Osteoblast (primary cell): Measurements from ENCODE around the gene GLP1R. TPM values are rescaled to one million over a fixed set of nuclear protein-coding genes. Genes with fewer than 3 reads are reported as not detected.

Experiments
- DNase-seq: peaks from one replicate; pipeline ENCODE4 v3.0.0; 2011; ENCODE audit warnings: low spot score, mixed read lengths; ENCODE audit not compliant: insufficient read length; ENCODE audit errors: missing footprints
- H2AFZ ChIP-seq: 2 replicates; pipeline ENCODE4 v1.6.0; 2011; ENCODE audit warnings: mild to moderate bottlenecking, low read length
- H3K27ac ChIP-seq: 2 replicates; pipeline ENCODE4 v1.5.1; 2011; ENCODE audit warnings: mild to moderate bottlenecking, low read depth, low read length, moderate library complexity
- H3K27me3 ChIP-seq: 2 replicates; pipeline ENCODE4 v1.6.0; 2012; ENCODE audit warnings: mild to moderate bottlenecking, control low read depth, inconsistent platforms, low read length, moderate library complexity; ENCODE audit not compliant: insufficient read depth
- H3K36me3 ChIP-seq: 2 replicates; pipeline ENCODE4 v1.5.1; 2011; ENCODE audit warnings: mild to moderate bottlenecking, low read length, control low read depth, moderate library complexity; ENCODE audit not compliant: insufficient read depth
- H3K4me1 ChIP-seq: 2 replicates; pipeline ENCODE4 v1.5.1; 2011; ENCODE audit warnings: mild to moderate bottlenecking, low read length, control low read depth, moderate library complexity; ENCODE audit not compliant: insufficient read depth
- H3K4me2 ChIP-seq: 2 replicates; pipeline ENCODE4 v1.6.0; 2011; ENCODE audit warnings: mild to moderate bottlenecking, low read length; ENCODE audit not compliant: insufficient read depth
- H3K4me3 ChIP-seq: fragments of 200-600 bp; sonication (generic); 3 replicates; pipeline ENCODE4 v1.5.1; 2012; ENCODE audit warnings: mild to moderate bottlenecking, low read length, inconsistent platforms; ENCODE audit not compliant: insufficient read depth
- H3K79me2 ChIP-seq: 2 replicates; pipeline ENCODE4 v1.6.0; 2012; ENCODE audit warnings: mild to moderate bottlenecking, low read length, control low read depth, inconsistent platforms; ENCODE audit not compliant: insufficient read depth
- H3K9me3 ChIP-seq: 2 replicates; pipeline ENCODE4 v1.5.1; 2011; ENCODE audit warnings: low read depth, low read length, control low read depth
- H4K20me1 ChIP-seq: 2 replicates; pipeline ENCODE4 v1.6.0; 2012; ENCODE audit warnings: mild to moderate bottlenecking, low read length, control low read depth; ENCODE audit not compliant: insufficient read depth
- CTCF ChIP-seq: IDR thresholded peaks from 2 replicates; pipeline ENCODE4 v1.5.1; 2011; ENCODE audit warnings: mild to moderate bottlenecking, low read depth, low read length, moderate library complexity; ENCODE audit errors: extremely low read depth
- total RNA-seq: library from RNA; depleted of rRNA; stranded (reverse); fragments of >200 nt; gene quantifications from 2 replicates; pipeline ENCODE4 v1.2.3, GENCODE V29; 2012

GLP1R gene
- total RNA-seq = not detected in 2 replicates

- H3K27ac ChIP-seq = no peak within 1 kb of the TSS
- no peak for TF ChIP-seq CTCF
- DNase-seq = no peak
- H2AFZ ChIP-seq = no peak within 1 kb of the TSS
- H3K27me3 ChIP-seq = peaks cover 17% of the 10 kb centered on the region
- H3K4me3 ChIP-seq = no peak within 1 kb of the TSS
- H3K4me2 ChIP-seq = no peak within 1 kb of the TSS
- no peaks in the 10 kb centered on the region for H4K20me1 ChIP-seq
- H3K9me3 ChIP-seq = no peaks in the 10 kb centered on the region
- H3K4me1 ChIP-seq = no peaks in the 10 kb centered on the region
- H3K79me2 ChIP-seq = no peaks in the 10 kb centered on the region
- H3K36me3 ChIP-seq = no peaks in the 10 kb centered on the region
Observed at GRCh38 chr6:39048481-39049399, at the start of gene GLP1R. Gene GLP1R, plus strand, starts transcription at chr6:39048781. Its CDS starts 60 bp downstream, at chr6:39048841.

- no peaks in the 10 kb centered on the region for H3K27me3 ChIP-seq
- H2AFZ ChIP-seq = no peak overlapping the region
- H4K20me1 ChIP-seq = no peaks in the 10 kb centered on the region
- H3K4me1 ChIP-seq = no peaks in the 10 kb centered on the region
- TF ChIP-seq CTCF = peak; percentile 21
- no peaks in the 10 kb centered on the region for H3K79me2 ChIP-seq
- H3K4me2 ChIP-seq = no peak overlapping the region
- DNase-seq = no peak
- no peak overlapping the region for H3K4me3 ChIP-seq
- no peaks in the 10 kb centered on the region for H3K36me3 ChIP-seq
- no peak overlapping the region for H3K27ac ChIP-seq
- no peaks in the 10 kb centered on the region for H3K9me3 ChIP-seq
Observed at GRCh38 chr6:39003072-39003471, 45.5 kb upstream of the GLP1R start.

GRCh38 chr6:39003492-39003891 lies 45.1 kb upstream of the GLP1R start:
- TF ChIP-seq CTCF = no peak
- Histone ChIP-seq H3K4me3 (no peak overlapping the region), H3K9me3 (no peaks in the 10 kb centered on the region), H2AFZ (no peak overlapping the region), H3K27me3 (no peaks in the 10 kb centered on the region), H3K27ac (no peak overlapping the region), H3K4me2 (no peak overlapping the region), H3K36me3 (no peaks in the 10 kb centered on the region), H3K4me1 (no peaks in the 10 kb centered on the region), H4K20me1 (no peaks in the 10 kb centered on the region), H3K79me2 (no peaks in the 10 kb centered on the region)
- DNase-seq = no peak

GRCh38 chr6:39004801-39005200 lies 43.8 kb upstream of the GLP1R start:
- DNase-seq = no peak
- Histone ChIP-seq H3K4me3 (no peak overlapping the region), H3K79me2 (no peaks in the 10 kb centered on the region), H3K36me3 (no peaks in the 10 kb centered on the region), H4K20me1 (no peaks in the 10 kb centered on the region), H3K27ac (no peak overlapping the region), H3K4me1 (no peaks in the 10 kb centered on the region), H3K27me3 (no peaks in the 10 kb centered on the region), H3K9me3 (no peaks in the 10 kb centered on the region), H2AFZ (no peak overlapping the region), H3K4me2 (no peak overlapping the region)
- TF ChIP-seq CTCF = no peak
